Transverse colon (tissue), 3 donors: ENCODE results near the gene AVEN.

ENCODE experiments used
- CTCF ChIP-seq, 5 experiments: fragments of 200-600 bp in 3 of 5; fragments of 450-650 bp in 2 of 5; sonication (generic) in 3 of 5; IDR thresholded peaks; 1 replicate in 2 of 5; 2 replicates in 3 of 5; pipeline ENCODE4 v1.5.1; 2016 to 2017; ENCODE audit warnings: antibody characterized with exemption in 5 of 5, inconsistent platforms in 3 of 5, mild to moderate bottlenecking in 2 of 5, moderate library complexity in 1 of 5
- POLR2A ChIP-seq: fragments of 450-650 bp; IDR thresholded peaks from one replicate; pipeline ENCODE4 v1.6.1; 2016; ENCODE audit warnings: antibody characterized with exemption, mild to moderate bottlenecking, moderate library complexity

DNA sequence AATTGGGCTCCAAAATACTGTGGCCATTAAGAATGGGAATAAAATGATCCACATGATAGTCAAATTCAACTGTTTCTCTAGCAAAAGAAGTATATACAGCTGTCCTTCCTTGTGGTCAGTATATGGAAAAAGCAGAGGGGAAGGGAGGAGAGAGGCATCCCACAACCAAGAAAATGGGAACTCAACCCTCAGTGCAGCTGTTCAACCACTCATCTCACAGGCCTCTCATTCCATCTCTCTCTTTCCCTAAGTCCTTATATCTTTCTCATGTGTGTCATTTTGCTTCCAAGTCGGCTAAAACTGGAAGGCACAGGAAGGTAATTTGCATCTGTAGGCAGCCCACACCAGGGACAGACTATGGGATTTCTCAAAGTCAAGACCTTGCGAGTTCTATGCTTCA, 27.5 kb downstream of the AVEN start:
- TF ChIP-seq CTCF (IDR thresholded peaks at IDR 0.05) (no peak), POLR2A (no peak)
